ENCODE results near the gene RMND5A.

- TF ChIP-seq CTCF (IDR thresholded peaks at IDR 0.05) (no peak), POLR2A (IDR thresholded peaks at IDR 0.05) (no peak)
These were observed 101.2 kb downstream of the RMND5A start for GRCh38 chr2:86821306-86821705.
